NOMO-1 treated with dmso at 0.1 percent for 144 hours (cell line): Measurements from ENCODE around the gene GSDMA.

Source experiments
- DNase-seq: peaks from one replicate; lab custom pipeline; 2025; ENCODE audit not compliant: unreplicated experiment; lab: John Stamatoyannopoulos, UW

Gene GSDMA

GRCh38 chr17:39954876-39955275 is 7.9 kb upstream of the GSDMA start:
- no peak for DNase-seq

GRCh38 chr17:39955726-39956225 is 7.0 kb upstream of the GSDMA start:
- DNase-seq = no peak

GRCh38 chr17:39960524-39961041 is 2.2 kb upstream of the GSDMA start:
- DNase-seq = no peak

- no peak for DNase-seq
Measured at GRCh38 chr17:39963829-39964228, 1.0 kb downstream of the GSDMA start.

GRCh38 chr17:39965017-39965699 is 2.4 kb downstream of the GSDMA start:
- no peak for DNase-seq

- no peak for DNase-seq
Measured at GRCh38 chr17:39966771-39967170, 4.0 kb downstream of the GSDMA start.

GRCh38 chr17:39968761-39969160 is 6.0 kb downstream of the GSDMA start:
- no peak for DNase-seq

- DNase-seq = no peak
Measured at GRCh38 chr17:39969375-39969774, 6.6 kb downstream of the GSDMA start.

GRCh38 chr17:39970157-39970692 is 7.4 kb downstream of the GSDMA start:
- DNase-seq = no peak

- DNase-seq = no peak
Measured at GRCh38 chr17:39971076-39971603, 8.3 kb downstream of the GSDMA start.

GRCh38 chr17:39972271-39972670 is 9.5 kb downstream of the GSDMA start:
- DNase-seq = peak; percentile 29

- DNase-seq = no peak
Measured at GRCh38 chr17:39973496-39973895, 10.7 kb downstream of the GSDMA start.

- no peak for DNase-seq
Measured at GRCh38 chr17:39974433-39974832, 11.6 kb downstream of the GSDMA start.

- DNase-seq = no peak
Measured at GRCh38 chr17:39975801-39976200, 13.0 kb downstream of the GSDMA start.

GRCh38 chr17:39979016-39979670 is 16.3 kb downstream of the GSDMA start:
- DNase-seq = no peak

- peak; percentile 56 for DNase-seq
Measured at GRCh38 chr17:39979893-39980350, 17.1 kb downstream of the GSDMA start.

GRCh38 chr17:39980351-39981206 is 17.8 kb downstream of the GSDMA start, which contains the start of gene PSMD3:
Gene PSMD3, plus strand, starts transcription at chr17:39980807. Its CDS starts 164 bp downstream, at chr17:39980971.
- DNase-seq = peak; percentile 98

GRCh38 chr17:39981207-39981741 is 18.5 kb downstream of the GSDMA start:
- DNase-seq = no peak

- DNase-seq = peak; percentile 35
Measured at GRCh38 chr17:39981766-39982375, 19.1 kb downstream of the GSDMA start.
